GM21528 (cell line): ENCODE results near the gene SYNPO2.
"Not testable (repeated sequence)": the region's sequence is repeated elsewhere in the genome, so short reads cannot be mapped to it uniquely, and the experiment has no call there.

Experiments used
- ATAC-seq: cut with Tn5 transposase; IDR thresholded peaks from one replicate; pipeline ENCODE4 v1.9.1; 2021; ENCODE audit warnings: mild to moderate bottlenecking, moderate library complexity; ENCODE audit not compliant: unreplicated experiment, low FRiP score

Gene SYNPO2

DNA sequence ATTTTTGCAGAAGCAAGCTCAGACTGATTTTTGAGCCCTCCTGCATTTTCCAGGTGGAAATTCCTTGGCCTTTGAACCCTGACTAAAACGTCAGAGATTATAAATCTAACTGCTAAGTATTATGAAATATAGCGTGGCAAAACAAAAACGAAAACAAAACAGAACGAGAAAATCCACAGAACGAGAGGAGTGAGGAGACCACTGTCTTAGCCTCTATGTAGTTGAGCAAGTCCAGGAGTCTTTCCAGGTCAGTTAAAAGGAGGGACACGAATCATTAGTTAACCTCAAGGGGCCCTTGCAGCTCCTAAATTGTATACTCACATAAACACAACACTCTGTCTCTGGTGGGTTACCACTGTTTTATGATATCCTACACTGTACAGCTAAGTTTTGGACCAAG is 80.2 kb downstream of the SYNPO2 start:
- ATAC-seq, result no peak

- ATAC-seq, result no peak
Measured at GRCh38 chr4:118969359-118969758, 80.7 kb downstream of the SYNPO2 start.

- ATAC-seq, result no peak
Measured at GRCh38 chr4:118972167-118972566, 83.5 kb downstream of the SYNPO2 start.

DNA sequence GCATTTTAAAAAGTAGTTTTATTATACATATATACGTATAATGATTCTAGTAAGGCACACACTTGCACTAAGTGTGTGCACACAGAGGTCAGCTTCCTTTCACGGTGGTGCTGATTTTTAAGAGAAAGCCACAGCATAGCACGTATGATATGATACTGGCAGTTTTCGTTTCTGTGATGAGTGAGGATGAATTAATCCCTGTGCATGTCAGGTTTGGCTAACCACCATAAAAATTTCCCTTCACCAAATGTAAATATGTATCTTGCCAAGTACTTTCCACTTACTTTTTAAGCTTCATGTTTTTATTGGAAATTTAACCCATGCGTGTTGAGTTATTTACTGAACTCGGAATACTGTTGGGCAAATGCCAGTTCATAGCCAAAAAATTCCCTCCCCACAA is 84.6 kb downstream of the SYNPO2 start:
- no peak for ATAC-seq

GRCh38 chr4:118974758-118975157 is 86.1 kb downstream of the SYNPO2 start:
- no peak for ATAC-seq

- ATAC-seq, result no peak
Measured at GRCh38 chr4:118975449-118976192, 87.0 kb downstream of the SYNPO2 start.

- not testable (repeated sequence) for ATAC-seq
Measured at GRCh38 chr4:118976193-118976560, 87.5 kb downstream of the SYNPO2 start.

DNA sequence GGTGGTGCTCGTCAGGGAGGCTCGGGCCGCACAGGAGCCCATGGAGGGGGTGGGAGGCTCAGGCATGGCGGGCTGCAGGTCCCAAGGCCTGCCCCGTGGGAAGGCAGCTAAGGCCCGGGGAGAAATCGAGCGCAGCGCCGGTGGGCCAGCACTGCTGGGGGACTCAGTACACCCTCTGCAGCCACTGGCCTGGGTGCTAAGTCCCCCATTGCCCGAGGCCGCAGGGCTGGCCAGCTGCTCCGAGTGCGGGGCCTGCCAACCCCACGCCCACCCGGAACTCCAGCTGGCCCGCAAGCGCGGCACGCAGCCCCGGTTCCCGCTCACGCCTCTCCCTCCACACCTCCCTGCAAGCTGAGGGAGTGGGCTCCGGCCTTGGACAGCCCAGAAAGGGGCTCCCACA is 88.4 kb downstream of the SYNPO2 start:
- not testable (repeated sequence) for ATAC-seq

GRCh38 chr4:118979712-118980111 is 91.1 kb downstream of the SYNPO2 start:
- no peak for ATAC-seq

GRCh38 chr4:118981171-118981838 is 92.7 kb downstream of the SYNPO2 start:
- no peak for ATAC-seq

GRCh38 chr4:118981839-118982381 is 93.3 kb downstream of the SYNPO2 start:
- peak; percentile 86 for ATAC-seq

DNA sequence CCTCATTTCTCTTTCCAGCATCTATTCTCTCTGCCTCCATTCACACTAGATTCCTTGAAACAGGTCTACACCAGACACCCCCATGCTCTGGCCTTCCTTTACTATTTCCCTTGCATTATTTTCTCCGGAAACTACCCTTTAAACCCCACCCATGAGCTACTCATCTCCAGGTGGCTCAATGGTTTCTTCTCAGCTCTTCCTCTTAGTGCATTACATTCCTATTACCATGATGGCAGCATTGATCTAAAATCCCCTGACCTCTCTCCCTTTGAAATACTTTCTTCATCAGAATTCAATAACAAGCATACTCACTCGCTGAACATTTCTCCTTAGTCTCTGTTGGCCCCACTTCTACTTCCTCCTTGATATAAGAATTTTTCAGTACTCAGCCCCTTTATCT is 94.6 kb downstream of the SYNPO2 start:
- no peak for ATAC-seq

- ATAC-seq, result no peak
Measured at GRCh38 chr4:118983831-118984230, 95.2 kb downstream of the SYNPO2 start.

- no peak for ATAC-seq
Measured at GRCh38 chr4:118985170-118986000, 96.7 kb downstream of the SYNPO2 start.

DNA sequence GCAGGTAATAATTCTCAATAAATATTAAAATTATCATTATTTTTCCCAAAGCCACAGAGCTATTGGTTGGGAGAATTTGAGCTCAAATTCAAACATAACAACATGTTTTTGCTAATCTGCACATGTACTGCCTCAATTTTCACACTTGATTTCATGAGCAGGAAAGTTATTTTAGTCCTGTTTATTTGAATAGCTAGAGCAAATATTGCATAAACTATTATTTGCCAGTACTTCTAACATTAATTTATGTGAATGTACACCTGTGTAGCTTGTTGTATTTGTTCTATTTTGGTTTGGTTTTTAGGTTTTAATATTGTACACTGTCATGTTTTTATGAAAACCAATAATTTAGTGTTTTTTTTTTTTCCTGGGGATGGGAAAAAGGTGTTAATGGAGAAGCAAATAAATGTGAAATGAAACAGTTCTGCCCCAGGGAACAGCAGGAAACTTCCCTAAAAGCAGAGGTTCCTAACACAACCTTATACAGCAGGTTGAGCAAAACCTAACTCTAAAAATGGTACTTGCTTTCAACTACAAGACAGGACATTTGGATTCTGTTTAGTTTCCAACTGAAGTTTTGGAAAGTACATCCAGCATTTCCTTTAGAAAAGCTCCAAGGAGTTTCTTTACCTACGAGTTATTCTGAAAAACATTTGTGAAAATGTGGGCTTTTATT is 99.4 kb downstream of the SYNPO2 start:
- no peak for ATAC-seq

- no peak for ATAC-seq
Measured at GRCh38 chr4:118988635-118988972, 100.0 kb downstream of the SYNPO2 start.

DNA sequence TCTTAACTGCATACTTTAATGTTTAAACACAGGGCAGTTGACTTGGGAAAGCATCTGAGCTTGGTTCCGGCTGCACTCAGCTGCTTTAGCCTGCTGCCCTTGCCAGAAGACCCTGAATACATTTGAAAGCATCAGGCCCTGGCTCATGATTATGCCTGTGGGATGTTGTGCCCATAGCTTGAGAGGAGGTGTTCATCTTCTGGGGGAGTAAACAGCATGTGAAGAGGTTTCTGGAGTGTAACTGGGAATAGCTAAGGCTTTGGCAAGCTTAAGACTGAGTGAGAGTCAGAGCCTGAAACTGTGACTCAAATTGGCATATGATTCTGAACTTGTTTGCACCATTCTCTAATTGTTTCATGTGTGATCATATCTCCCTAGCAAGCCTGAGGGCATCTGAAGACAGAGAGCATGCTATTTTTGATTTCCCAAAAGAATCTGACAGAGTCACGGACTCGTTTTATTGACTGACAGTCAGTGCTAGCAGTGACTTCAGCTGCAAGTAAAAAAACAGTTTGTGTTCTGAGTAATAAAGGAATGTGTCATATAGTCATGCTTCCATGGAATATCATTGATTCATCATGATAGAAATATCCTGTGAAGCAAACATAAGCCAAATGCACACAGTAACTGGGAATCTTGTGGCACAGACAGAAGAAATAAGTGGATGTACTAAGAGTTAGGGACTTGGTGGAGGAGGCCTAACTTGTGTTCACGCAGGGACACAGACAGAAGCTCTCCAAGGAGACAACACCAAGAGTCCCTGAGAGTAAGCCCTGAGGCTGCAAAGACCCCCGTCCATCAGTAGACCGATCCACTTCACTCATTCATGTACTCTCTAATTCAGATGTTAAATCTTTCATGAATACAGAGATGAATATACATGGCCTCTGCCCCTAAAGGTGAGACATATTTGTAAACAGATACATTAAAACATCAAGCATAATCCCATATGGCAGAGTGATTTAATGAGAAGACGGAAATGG is 100.7 kb downstream of the SYNPO2 start:
- ATAC-seq, result no peak

DNA sequence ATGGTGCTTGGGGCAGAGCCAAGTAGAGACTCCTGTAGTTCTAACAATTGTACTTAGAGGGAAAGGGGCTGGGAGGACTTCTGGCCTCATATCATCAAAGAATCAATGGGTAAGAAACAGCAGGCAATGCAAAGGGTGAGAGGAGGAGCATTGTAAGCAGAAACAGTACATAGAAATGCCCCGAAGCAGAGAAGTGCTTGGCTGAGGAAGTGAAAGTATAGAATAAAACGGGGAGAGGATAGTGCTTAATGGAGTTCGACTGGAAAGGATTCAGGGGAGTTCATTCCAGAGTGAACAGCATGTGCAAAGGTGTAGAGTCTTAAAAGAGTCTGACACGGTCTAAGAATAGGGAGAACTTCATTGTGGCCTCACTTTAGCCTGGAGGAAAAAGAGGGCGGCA is 103.0 kb downstream of the SYNPO2 start:
- ATAC-seq, result no peak

GRCh38 chr4:118992149-118992548 is 103.5 kb downstream of the SYNPO2 start:
- ATAC-seq, result no peak
